ENCODE data around the gene SLC26A5.

- TF ChIP-seq POLR2A (IDR thresholded peaks at IDR 0.05): no peak
- no peak for TF ChIP-seq CTCF (IDR thresholded peaks at IDR 0.05)
These were observed 33.9 kb downstream of the SLC26A5 start for GRCh38 chr7:103412151-103412550.

All from esophagus squamous epithelium (tissue), 4 donors.